Measurements from ENCODE around the gene SND1.

DNA sequence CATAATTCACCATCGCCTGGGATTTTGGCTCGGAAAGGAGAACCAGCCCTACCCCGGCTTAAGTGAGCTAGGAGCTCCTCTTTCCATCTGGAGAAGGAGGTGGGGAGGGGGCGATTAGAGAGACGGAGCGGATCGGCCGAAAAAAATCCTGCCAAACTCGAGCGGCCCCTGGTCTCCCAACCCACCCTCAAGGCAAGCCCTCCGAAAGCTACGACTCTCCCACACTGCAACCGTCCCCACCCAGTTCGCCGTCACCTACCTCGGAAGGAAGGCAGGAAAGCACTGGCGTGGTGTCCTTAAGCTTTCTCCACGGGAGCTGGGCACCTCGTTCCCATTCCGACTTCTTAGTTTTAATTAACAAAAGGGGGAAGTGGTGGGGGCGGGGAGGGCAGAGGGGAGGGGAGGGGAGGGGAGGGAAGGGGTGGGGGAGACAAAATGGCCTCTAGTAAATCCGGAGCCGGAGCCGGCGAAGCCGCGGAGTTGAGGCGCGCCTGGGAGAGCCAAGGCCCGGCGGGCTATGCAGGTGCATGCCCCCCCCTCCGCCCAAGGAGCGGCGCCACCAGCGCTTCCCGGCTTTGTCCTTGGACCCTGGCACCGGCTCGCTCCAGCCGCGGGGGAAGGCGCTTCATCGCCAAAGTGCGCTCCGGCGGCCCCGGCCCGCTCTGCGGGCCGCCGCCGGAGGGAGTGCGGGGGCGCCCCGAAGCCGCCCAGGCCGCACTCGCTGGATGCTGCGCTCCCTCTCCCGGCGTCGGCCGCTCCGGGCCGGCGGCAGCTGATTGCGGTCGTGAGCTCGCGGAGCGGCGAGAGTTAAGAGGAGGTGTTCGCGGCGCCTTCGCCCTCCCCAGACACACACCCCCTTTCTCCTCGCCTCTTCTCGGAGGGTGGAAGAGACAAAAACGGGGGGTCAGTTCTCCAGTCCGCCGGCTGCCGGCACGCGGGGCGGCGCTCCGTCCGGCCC, 378.9 kb downstream of the SND1 start, which contains the start of gene LRRC4:
- TF ChIP-seq, protein P1, sequence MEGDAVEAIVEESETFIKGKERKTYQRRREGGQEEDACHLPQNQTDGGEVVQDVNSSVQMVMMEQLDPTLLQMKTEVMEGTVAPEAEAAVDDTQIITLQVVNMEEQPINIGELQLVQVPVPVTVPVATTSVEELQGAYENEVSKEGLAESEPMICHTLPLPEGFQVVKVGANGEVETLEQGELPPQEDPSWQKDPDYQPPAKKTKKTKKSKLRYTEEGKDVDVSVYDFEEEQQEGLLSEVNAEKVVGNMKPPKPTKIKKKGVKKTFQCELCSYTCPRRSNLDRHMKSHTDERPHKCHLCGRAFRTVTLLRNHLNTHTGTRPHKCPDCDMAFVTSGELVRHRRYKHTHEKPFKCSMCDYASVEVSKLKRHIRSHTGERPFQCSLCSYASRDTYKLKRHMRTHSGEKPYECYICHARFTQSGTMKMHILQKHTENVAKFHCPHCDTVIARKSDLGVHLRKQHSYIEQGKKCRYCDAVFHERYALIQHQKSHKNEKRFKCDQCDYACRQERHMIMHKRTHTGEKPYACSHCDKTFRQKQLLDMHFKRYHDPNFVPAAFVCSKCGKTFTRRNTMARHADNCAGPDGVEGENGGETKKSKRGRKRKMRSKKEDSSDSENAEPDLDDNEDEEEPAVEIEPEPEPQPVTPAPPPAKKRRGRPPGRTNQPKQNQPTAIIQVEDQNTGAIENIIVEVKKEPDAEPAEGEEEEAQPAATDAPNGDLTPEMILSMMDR (IDR thresholded peaks at IDR 0.05), result peak in 2 of 6 experiments; percentile 20 to 26
- no peak for TF ChIP-seq POLR2A (IDR thresholded peaks at IDR 0.05)
